ENCODE results near the gene TBK1.

DNA sequence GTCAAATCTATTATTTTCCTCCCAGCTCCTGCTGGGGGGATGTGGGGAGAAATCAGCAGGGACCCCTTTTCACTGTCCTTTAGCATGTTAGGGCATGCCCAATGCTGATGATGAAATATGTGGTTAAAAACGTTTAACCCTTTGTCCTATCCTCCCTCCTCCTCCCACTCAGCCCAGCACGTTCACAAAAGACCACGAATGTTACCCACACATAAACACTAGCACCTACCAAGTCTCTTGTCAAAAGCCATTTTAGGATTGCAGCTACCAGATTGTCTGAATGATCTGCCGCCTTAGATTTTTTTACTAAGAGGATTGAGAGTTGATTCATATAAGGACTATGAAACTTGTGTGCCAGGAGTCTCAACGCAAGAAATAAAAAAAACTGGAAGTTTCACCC lies 70.4 kb downstream of the TBK1 start:
- TF ChIP-seq POLR2AphosphoS5 (IDR thresholded peaks at IDR 0.05), result no peak
- TF ChIP-seq POLR2A (IDR thresholded peaks at IDR 0.05), result no peak
- TF ChIP-seq, protein P1, sequence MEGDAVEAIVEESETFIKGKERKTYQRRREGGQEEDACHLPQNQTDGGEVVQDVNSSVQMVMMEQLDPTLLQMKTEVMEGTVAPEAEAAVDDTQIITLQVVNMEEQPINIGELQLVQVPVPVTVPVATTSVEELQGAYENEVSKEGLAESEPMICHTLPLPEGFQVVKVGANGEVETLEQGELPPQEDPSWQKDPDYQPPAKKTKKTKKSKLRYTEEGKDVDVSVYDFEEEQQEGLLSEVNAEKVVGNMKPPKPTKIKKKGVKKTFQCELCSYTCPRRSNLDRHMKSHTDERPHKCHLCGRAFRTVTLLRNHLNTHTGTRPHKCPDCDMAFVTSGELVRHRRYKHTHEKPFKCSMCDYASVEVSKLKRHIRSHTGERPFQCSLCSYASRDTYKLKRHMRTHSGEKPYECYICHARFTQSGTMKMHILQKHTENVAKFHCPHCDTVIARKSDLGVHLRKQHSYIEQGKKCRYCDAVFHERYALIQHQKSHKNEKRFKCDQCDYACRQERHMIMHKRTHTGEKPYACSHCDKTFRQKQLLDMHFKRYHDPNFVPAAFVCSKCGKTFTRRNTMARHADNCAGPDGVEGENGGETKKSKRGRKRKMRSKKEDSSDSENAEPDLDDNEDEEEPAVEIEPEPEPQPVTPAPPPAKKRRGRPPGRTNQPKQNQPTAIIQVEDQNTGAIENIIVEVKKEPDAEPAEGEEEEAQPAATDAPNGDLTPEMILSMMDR (IDR thresholded peaks at IDR 0.05), result no peak
- no peak for TF ChIP-seq EP300 (IDR thresholded peaks at IDR 0.05)
